ENCODE results near the gene MGAM2. TPM values are rescaled to one million over a fixed set of nuclear protein-coding genes. Genes with fewer than 3 reads are reported as not detected.
"Not testable (repeated sequence)": the region's sequence is repeated elsewhere in the genome, so short reads cannot be mapped to it uniquely, and the experiment has no call there.

The MGAM2 gene
- total RNA-seq, 2 donors from 2014 or later = 0.08 TPM; not detected in 1

DNA sequence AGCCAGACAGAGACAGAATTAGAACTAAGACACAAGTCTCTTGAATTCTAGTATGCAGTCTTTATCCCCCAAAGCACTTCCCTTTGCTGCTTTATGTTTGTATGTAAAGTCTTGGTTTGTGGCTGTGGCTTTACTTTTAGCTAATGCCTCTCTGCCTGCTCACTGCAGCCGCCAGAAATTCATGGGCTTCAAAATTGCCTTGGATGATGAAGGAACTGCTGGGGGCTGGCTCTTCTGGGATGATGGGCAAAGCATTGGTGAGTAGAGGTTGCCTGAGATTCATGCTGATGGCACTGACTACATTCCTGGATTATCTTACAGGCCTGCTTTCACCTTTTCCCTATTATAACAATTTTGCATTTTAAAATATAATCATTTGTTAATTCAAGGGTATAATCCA, 10.9 kb upstream of the MGAM2 start:
- Mint-ChIP-seq H3K4me1 (peaks cover 3% of the 10 kb centered on the region), H3K4me3 (no peak overlapping the region), H3K27ac (no peak overlapping the region), H3K27me3 (peaks cover 36% of the 10 kb centered on the region), H3K36me3 (ENCODE audit: low read depth) (peaks cover 2% of the 10 kb centered on the region)
- no peaks in the 10 kb centered on the region for H3K9me3 ChIP-seq (ENCODE audit: control insufficient read depth, low read length, poor library complexity, severe bottlenecking)
- ATAC-seq (no peak), DNase-seq (no peak)

DNA sequence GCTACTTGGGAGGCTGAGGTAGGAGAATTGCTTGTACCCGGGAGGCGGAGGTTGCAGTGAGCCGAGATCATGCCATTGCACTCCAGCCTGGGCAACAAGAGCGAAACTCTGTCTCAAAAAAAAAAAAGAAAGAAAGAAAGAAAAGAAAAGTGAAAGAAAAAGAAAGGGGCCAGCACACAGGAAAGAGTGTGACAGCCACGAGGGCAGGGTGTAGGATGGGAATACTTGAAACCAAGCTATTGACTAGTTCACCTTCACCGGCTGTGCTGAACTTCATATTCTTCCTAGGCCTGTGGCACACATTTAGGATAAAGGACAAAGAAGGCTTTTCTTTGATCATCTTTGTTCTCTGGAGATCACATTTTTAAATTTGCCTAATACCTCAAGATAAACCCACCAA, 9.7 kb upstream of the MGAM2 start:
- ATAC-seq; H3K4me3 Mint-ChIP-seq; H3K36me3 Mint-ChIP-seq (ENCODE audit: low read depth); H3K9me3 ChIP-seq (ENCODE audit: control insufficient read depth, low read length, poor library complexity, severe bottlenecking); H3K27ac Mint-ChIP-seq; DNase-seq; H3K4me1 Mint-ChIP-seq: not testable (repeated sequence)
- peaks cover 44% of the 10 kb centered on the region for H3K27me3 Mint-ChIP-seq

DNA sequence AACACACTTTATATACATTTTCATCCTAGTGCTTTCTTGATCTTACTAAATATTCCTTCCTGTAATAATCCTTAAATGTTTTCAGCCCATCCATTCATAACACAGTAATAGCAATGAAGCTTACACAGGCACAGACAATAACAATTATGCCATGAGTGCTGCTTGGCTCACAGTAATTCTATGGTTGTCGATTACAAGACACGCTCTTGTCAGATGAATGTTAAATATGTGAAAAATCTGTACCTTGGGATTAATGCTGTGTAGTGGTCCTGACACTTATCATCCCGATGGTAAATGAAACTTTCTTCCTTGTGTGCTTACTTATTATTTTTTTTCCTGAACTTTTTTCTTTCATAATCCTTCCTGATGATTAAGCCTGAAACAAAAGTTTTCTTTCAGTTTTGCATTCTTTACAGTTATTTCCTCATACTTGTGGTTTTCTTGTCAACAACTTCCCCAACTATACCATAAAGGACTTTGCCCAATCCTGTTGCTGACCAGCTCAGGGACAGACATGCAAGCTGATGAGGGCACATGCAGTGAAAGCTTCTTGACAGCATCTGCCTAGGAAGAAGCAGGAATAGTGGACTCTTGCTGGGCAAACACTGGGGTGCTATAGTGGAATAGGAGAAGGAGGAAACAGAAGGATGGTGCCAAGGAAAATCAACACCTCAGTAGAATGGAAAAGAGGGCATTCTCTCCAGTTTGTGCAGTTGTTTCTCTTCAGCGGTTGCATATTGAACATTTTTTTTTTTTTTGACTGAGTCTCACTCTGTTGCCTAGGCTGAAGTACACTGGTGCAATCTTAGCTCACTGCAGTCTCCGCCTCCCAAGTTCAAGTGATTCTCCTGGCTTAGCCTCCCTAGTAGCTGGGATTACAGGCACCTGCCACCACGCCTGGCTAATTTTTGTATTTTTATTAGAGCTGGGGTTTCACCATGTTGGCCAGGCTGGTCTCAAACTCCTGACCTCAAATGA, 6.7 kb upstream of the MGAM2 start:
- Mint-ChIP-seq H3K27me3 (peaks cover 58% of the 10 kb centered on the region), H3K27ac (no peak overlapping the region), H3K4me3 (peak overlapping the region; percentile 54), H3K4me1 (peaks cover 3% of the 10 kb centered on the region), H3K36me3 (ENCODE audit: low read depth) (peaks cover 2% of the 10 kb centered on the region)
- H3K9me3 ChIP-seq (ENCODE audit: control insufficient read depth, low read length, poor library complexity, severe bottlenecking) = no peaks in the 10 kb centered on the region
- no peak for ATAC-seq
- no peak for DNase-seq

DNA sequence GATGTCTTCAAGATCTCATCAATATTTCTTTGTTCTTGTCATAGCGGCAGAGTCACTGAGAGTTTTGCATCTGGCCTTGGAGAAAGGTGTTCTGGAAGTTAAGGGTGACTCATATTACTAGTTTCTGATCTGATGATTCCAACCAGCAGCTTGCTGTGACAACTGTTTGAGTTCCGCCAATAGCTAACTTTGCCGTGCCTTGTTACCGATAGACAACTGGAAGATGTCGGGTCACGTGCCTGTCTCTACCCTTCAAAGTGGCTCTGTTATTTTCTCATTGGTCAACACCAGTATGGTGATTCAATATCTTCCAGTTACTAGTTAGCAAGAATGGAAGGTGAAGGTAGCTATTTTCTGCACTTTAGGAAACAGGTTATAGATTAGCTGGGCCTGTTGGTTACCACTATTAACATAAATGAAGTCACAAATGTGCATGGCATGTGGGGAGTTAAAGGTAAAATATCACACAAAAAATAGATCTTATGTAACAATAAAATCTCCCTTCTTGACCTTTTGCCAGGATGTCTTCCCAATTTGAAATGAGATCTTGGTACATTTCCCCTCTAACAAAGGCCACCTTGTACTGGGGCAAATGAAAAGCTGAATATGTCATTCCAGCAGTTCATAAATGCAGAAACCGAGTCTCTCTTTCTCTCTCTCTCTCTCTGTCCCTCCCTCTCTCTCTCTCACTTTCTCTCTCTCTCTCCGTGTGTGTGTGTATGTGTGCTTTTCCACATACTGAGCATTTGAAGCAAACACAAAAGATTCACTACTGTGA, 2.6 kb upstream of the MGAM2 start:
- DNase-seq = no peak
- Mint-ChIP-seq H3K36me3 (ENCODE audit: low read depth) (no peaks in the 10 kb centered on the region), H3K4me1 (peaks cover 3% of the 10 kb centered on the region), H3K27ac (no peak overlapping the region), H3K4me3 (no peak overlapping the region), H3K27me3 (peaks cover 46% of the 10 kb centered on the region)
- ATAC-seq = no peak
- no peaks in the 10 kb centered on the region for H3K9me3 ChIP-seq (ENCODE audit: control insufficient read depth, low read length, poor library complexity, severe bottlenecking)

DNA sequence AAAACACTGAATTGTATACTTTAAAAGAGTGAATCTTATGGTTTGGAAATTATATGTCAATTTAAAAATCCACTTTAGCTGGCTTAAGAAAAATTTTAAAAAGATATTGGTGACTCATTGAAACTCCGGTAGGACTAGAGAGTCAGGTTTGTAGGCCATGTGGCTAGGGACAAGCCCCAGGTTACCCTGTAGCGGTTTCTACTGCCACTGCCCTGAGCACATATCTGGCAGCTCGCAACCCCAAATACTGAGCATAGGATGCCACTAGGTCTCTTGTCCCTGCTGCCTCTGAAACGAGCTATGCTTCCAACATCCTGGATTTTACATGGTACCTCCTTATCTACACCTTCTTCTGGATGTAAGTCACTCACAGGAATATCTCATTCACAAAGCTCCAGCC, 1.4 kb upstream of the MGAM2 start:
- DNase-seq (no peak), ATAC-seq (no peak)

DNA sequence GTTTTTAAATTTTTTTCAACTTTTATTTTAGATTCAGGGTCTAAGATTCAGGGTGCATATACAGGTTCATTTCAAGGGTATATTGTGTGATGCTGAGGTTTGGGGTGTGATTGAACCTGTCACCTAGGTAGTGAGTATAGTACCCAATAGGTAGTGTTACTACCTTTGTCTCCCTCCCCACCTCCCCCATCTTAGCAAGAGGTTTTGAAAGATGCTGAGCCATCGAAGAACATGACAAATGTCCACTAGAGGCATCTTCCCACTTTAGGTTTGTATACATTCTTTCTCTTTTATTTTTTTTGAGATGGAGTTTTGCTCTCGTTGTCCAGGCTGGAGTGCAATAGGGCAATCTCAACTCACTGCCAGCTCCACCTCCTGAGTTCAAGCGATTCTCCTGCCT, 880 bp upstream of the MGAM2 start:
- Mint-ChIP-seq H3K4me1 (no peaks in the 10 kb centered on the region), H3K27me3 (peaks cover 36% of the 10 kb centered on the region), H3K27ac (no peak overlapping the region), H3K4me3 (no peak overlapping the region), H3K36me3 (ENCODE audit: low read depth) (no peaks in the 10 kb centered on the region)
- no peak for ATAC-seq
- no peak for DNase-seq
- no peaks in the 10 kb centered on the region for H3K9me3 ChIP-seq (ENCODE audit: control insufficient read depth, low read length, poor library complexity, severe bottlenecking)

More for the DNA sequence above, 1.4 kb upstream of the MGAM2 start:
- H3K4me3 Mint-ChIP-seq = no peak overlapping the region
- H3K36me3 Mint-ChIP-seq (ENCODE audit: low read depth) = no peaks in the 10 kb centered on the region
- no peak overlapping the region for H3K27ac Mint-ChIP-seq
- H3K27me3 Mint-ChIP-seq = peaks cover 40% of the 10 kb centered on the region
- no peaks in the 10 kb centered on the region for H3K4me1 Mint-ChIP-seq
- H3K9me3 ChIP-seq (ENCODE audit: control insufficient read depth, low read length, poor library complexity, severe bottlenecking) = no peaks in the 10 kb centered on the region

DNA sequence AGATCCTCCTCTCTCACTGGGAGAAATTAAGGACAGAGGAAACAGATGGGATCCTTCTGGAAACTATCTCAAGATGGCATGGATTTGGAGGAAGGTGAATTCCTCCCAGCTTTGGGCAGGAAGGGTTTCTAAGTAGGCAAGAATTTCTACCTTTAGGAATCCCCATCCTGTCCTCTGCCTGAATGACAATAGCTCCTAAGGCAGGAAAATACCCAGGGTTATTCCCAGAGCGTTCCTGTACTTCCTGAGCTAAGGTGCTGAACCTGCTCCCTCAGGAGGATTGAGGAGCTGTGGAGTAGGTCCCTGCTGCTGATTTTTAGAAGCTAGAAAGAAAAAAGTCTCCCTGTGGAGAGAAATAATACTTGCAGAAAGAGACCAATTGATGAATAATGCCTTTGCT, 568 bp downstream of the MGAM2 start:
- Mint-ChIP-seq H3K4me1 (no peaks in the 10 kb centered on the region), H3K4me3 (no peak overlapping the region), H3K36me3 (ENCODE audit: low read depth) (no peaks in the 10 kb centered on the region), H3K27ac (no peak overlapping the region), H3K27me3 (peaks cover 28% of the 10 kb centered on the region)
- ATAC-seq (no peak), DNase-seq (no peak)
- no peaks in the 10 kb centered on the region for H3K9me3 ChIP-seq (ENCODE audit: control insufficient read depth, low read length, poor library complexity, severe bottlenecking)

DNA sequence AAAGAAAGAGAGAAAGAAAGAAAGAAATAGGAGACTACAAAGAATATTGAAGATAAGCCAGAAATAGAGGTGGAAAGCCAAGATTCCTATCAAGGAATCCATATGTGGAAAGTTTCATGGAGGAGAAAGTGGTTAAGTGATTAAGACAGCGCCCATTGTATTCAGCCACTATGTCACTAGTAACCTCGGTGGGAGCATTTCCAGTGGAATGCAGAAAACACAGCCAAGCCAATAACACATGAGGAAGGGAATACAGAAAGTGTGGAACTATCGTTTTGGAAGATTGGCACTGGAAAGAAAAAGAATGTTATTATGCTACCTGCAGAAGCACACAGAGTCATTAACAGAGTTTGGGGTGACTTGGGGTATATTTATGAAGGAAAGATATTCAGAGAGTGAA, 2.7 kb downstream of the MGAM2 start:
- Mint-ChIP-seq H3K27me3 (peaks cover 14% of the 10 kb centered on the region), H3K27ac (no peak overlapping the region), H3K4me3 (no peak overlapping the region), H3K4me1 (no peaks in the 10 kb centered on the region), H3K36me3 (ENCODE audit: low read depth) (no peaks in the 10 kb centered on the region)
- ATAC-seq = no peak
- H3K9me3 ChIP-seq (ENCODE audit: control insufficient read depth, low read length, poor library complexity, severe bottlenecking) = no peaks in the 10 kb centered on the region
- no peak for DNase-seq

DNA sequence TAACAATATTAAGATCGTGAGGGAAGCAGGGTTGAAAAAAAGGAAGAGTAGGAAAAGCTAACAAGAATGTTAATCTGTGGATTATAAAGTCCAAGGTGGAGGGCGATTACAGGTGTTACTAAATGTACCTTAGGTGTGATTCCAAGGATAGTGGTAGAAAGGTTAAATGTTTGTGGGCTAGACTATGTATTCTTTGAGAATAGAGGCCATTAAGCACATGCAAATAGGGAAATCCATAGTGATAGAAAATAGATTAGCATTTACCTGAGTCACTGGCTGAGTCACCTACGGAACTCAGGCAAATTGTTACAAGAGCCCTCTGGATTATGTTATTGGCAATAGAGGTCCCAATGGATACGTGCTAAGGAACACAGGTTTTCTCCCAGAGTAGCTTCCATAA, 9.0 kb downstream of the MGAM2 start:
- H3K27me3 Mint-ChIP-seq = peaks cover 6% of the 10 kb centered on the region
- H3K36me3 Mint-ChIP-seq (ENCODE audit: low read depth) = no peaks in the 10 kb centered on the region
- ATAC-seq (no peak), DNase-seq (no peak)
- H3K4me1 Mint-ChIP-seq = no peaks in the 10 kb centered on the region
- no peak overlapping the region for H3K27ac Mint-ChIP-seq
- H3K4me3 Mint-ChIP-seq = no peak overlapping the region
- H3K9me3 ChIP-seq (ENCODE audit: control insufficient read depth, low read length, poor library complexity, severe bottlenecking) = no peaks in the 10 kb centered on the region

DNA sequence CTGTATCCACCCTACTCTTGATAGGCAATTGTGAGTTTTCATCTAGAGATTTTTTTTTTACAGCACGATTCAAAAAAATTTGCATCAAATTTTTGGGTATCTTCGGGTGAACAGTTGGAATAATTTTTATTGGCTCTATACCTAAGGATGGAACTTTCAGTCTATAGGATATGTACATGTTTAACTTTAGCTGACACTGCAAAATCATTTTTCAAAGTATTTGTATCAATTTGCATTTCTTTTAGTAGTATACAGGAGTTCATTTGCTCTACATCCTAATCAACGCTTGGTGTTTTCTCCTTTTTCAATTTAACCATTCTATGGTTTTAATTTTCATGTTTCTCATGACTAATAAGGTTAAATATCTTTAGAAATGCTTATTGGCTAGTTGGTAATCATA, 11.7 kb downstream of the MGAM2 start:
- Mint-ChIP-seq H3K27ac (no peak overlapping the region), H3K4me3 (no peak overlapping the region), H3K27me3 (peaks cover 6% of the 10 kb centered on the region), H3K4me1 (no peaks in the 10 kb centered on the region), H3K36me3 (ENCODE audit: low read depth) (no peaks in the 10 kb centered on the region)
- no peaks in the 10 kb centered on the region for H3K9me3 ChIP-seq (ENCODE audit: control insufficient read depth, low read length, poor library complexity, severe bottlenecking)
- DNase-seq (no peak), ATAC-seq (no peak)

DNA sequence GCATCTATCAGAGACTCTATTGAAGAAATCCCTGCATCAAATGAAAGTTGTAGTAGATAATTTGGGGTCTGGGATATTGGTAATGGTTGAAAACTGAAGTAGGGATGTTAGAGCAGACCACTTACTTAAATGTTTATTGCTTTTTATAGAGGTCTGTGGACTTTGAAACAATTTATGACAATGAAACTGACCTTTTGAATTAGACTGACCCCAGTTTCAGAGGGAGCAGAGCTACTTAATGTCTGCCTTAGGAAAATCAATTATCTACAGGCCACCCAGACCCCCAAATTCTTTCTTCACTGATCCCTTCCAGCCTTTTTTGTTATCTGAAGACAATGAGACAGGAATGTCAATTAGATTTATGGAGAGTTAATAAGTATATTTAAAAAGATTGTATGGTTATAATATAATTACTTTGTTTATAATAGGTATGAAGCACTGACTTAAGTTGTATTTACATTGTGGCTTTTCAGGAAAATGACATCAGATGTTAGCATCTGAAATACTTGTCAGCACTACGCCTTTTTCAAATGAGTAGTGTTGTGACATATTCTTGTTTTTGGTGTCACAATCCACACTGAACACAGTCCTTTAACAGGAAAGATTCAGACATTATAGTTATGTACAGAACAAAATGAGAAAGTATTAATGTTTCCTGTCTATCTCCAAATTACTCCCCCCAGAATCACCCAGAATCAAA, 13.9 kb downstream of the MGAM2 start:
- H3K4me1 Mint-ChIP-seq = no peaks in the 10 kb centered on the region
- DNase-seq (no peak), ATAC-seq (no peak)
- H3K27me3 Mint-ChIP-seq = peaks cover 13% of the 10 kb centered on the region
- no peaks in the 10 kb centered on the region for H3K9me3 ChIP-seq (ENCODE audit: control insufficient read depth, low read length, poor library complexity, severe bottlenecking)
- H3K36me3 Mint-ChIP-seq (ENCODE audit: low read depth) = no peaks in the 10 kb centered on the region
- H3K27ac Mint-ChIP-seq = no peak overlapping the region
- H3K4me3 Mint-ChIP-seq = no peak overlapping the region

DNA sequence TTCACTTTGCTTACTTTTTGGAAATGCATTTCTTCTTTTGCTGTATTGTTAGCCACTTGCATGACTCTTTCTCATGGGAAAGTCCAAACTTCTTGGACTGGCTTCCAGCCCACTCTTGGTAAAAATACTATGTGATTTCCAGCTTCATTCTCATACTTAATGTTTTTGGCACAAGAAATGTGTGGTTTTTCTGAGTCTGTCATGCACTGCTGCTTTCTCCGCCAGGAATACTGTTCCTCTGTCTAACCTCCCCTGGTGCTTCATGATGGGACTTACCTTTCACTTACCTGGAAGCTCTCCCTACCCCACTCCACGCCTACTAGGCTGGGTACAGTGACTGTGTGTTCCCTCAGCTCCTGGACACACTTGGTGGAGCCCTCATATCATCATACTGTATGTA, 18.7 kb downstream of the MGAM2 start:
- Mint-ChIP-seq H3K4me3 (no peak overlapping the region), H3K27ac (no peak overlapping the region), H3K4me1 (no peaks in the 10 kb centered on the region), H3K36me3 (ENCODE audit: low read depth) (no peaks in the 10 kb centered on the region), H3K27me3 (peaks cover 21% of the 10 kb centered on the region)
- no peak for ATAC-seq
- no peaks in the 10 kb centered on the region for H3K9me3 ChIP-seq (ENCODE audit: control insufficient read depth, low read length, poor library complexity, severe bottlenecking)
- no peak for DNase-seq

Data from T-helper 17 cell (primary cell).